K562 (cell line): ENCODE data around the gene ANO2. TPM values are rescaled to one million over a fixed set of nuclear protein-coding genes. Genes with fewer than 3 reads are reported as not detected.

Experiments used
- ATAC-seq: fragments of 200-7000 bp; cut with Tn5 transposase; 3 replicates; pipeline ENCODE4 v1.9.1; 2020; ENCODE audit warnings: moderate library complexity
- BruUV-seq: library from RNA; stranded (reverse); fragments of 400-500 nt; replicated peaks from 2 replicates; lab custom pipeline; 2021; lab: Mats Ljungman, UMichigan
- CTCF ChIA-PET: fragments of 300-600 bp; formaldehyde crosslinking; extraction: SDS; loops from one replicate; lab custom pipeline; 2021; ENCODE audit warnings: low intra/inter-chr PET ratio; lab: Yijun Ruan, JAX
- POLR2A ChIA-PET: fragments of 300-600, 350-650 bp; sonication (Branson Sonifier 250); formaldehyde crosslinking; extraction: SDS; loops from one replicate; lab custom pipeline; 2021; ENCODE audit warnings: antibody characterized with exemption, inconsistent platforms; lab: Yijun Ruan, JAX
- DNase-seq, 4 experiments: peaks; one replicate each; pipeline versions ENCODE4 v3.0.0 to v3.0.0-alpha.2; 2011 to 2018; ENCODE audit warnings: low spot score in 3 of 4, mixed read lengths in 3 of 4; ENCODE audit errors: extremely low read depth in 1 of 4
- FAIRE-seq: peaks from 2 replicates; lab custom pipeline; 2011; peaks lifted over from hg19 to GRCh38; lab: Jason Lieb, UNC
- H2AFZ ChIP-seq: 2 replicates; pipeline ENCODE4 v1.6.0; 2011; ENCODE audit warnings: low read depth, low read length, control low read depth, inconsistent platforms
- H3K27ac ChIP-seq: fragments of 200-600 bp; 3 replicates; pipeline ENCODE4 v1.8.0; 2011; ENCODE audit warnings: low read depth, mild to moderate bottlenecking, control low read depth, inconsistent platforms, low read length, moderate library complexity, mixed read lengths; ENCODE audit errors: extremely low read depth
- H3K27me3 ChIP-seq, 2 experiments: fragments of 300-600 bp in 1 of 2; 2 replicates in 1 of 2; 3 replicates in 1 of 2; pipeline versions ENCODE4 v1.6.0 to v1.8.0; 2011; ENCODE audit warnings: inconsistent platforms in 2 of 2, low read length in 2 of 2, mild to moderate bottlenecking in 1 of 2, mixed read lengths in 1 of 2, moderate library complexity in 1 of 2; ENCODE audit not compliant: control insufficient read depth in 2 of 2, insufficient read depth in 2 of 2
- H3K36me3 ChIP-seq: fragments of 300-600 bp; 3 replicates; pipeline ENCODE4 v1.8.0; 2011; ENCODE audit warnings: mild to moderate bottlenecking, low read length, inconsistent platforms; ENCODE audit not compliant: control insufficient read depth, insufficient read depth
- H3K4me1 ChIP-seq, 2 experiments: fragments of 200-600 bp in 1 of 2; replicated peaks in 1 of 2; 2 replicates in 1 of 2; 3 replicates in 1 of 2; pipeline versions ENCODE4 v1.5.1 to v1.8.0; 2011; ENCODE audit warnings: inconsistent platforms in 2 of 2, low read length in 2 of 2, mild to moderate bottlenecking in 1 of 2, mixed read lengths in 1 of 2, moderate library complexity in 1 of 2; ENCODE audit not compliant: control insufficient read depth in 2 of 2, insufficient read depth in 2 of 2
- H3K4me2 ChIP-seq: 2 replicates; pipeline ENCODE4 v1.6.1; 2011; ENCODE audit warnings: low read length, control low read depth, inconsistent platforms, mixed read lengths; ENCODE audit not compliant: insufficient read depth
- H3K4me3 ChIP-seq: fragments of 200-600 bp; sonication (generic), shearing (Covaris generic); 2 replicates; pipeline ENCODE4 v1.5.1; 2016; ENCODE audit warnings: control low read depth, inconsistent platforms
- H3K79me2 ChIP-seq: fragments of 200-600 bp; 3 replicates; pipeline ENCODE4 v1.8.0; 2011; ENCODE audit warnings: low read length, inconsistent platforms; ENCODE audit not compliant: control insufficient read depth, insufficient read depth
- H3K9ac ChIP-seq, 2 experiments: 2 replicates each; pipeline versions ENCODE4 v1.6.0 to v1.6.1; 2011; ENCODE audit warnings: low read depth in 2 of 2, low read length in 2 of 2, control low read depth in 1 of 2, inconsistent platforms in 1 of 2, mild to moderate bottlenecking in 1 of 2, mixed read lengths in 1 of 2; ENCODE audit not compliant: insufficient read depth in 1 of 2
- H3K9me1 ChIP-seq: one replicate; pipeline ENCODE4 v1.6.0; 2011; ENCODE audit warnings: inconsistent platforms, mild to moderate bottlenecking, low read length, moderate library complexity; ENCODE audit not compliant: control insufficient read depth, insufficient read depth
- H3K9me3 ChIP-seq: replicated peaks from 2 replicates; pipeline ENCODE4 v1.5.1; 2011; ENCODE audit warnings: low read depth, low read length, inconsistent platforms; ENCODE audit not compliant: control insufficient read depth, insufficient read depth
- H4K20me1 ChIP-seq: replicated peaks from 2 replicates; pipeline ENCODE4 v1.6.1; 2011; ENCODE audit warnings: low read length, inconsistent platforms, mixed read lengths; ENCODE audit not compliant: control insufficient read depth, insufficient read depth
- CBFA2T2 ChIP-seq: fragments of 450-650 bp; conservative IDR thresholded peaks from 2 replicates; pipeline ENCODE4 v1.6.1; 2017; ENCODE audit warnings: mild to moderate bottlenecking
- ETS1 ChIP-seq: conservative IDR thresholded peaks from 2 replicates; pipeline ENCODE4 v1.6.1; 2011; ENCODE audit warnings: low read depth, mild to moderate bottlenecking, low read length; ENCODE audit not compliant: control insufficient read depth
- GTF2B ChIP-seq: IDR thresholded peaks from 2 replicates; pipeline ENCODE4 v1.6.1; 2011; ENCODE audit not compliant: insufficient read length; ENCODE audit errors: extremely low read depth
- HDAC6 ChIP-seq: IDR thresholded peaks from 2 replicates; pipeline ENCODE4 v1.6.1; 2012; ENCODE audit warnings: low read depth, mild to moderate bottlenecking, control low read depth, inconsistent platforms, low read length, moderate library complexity
- HINFP ChIP-seq: fragments of 450-650 bp; conservative IDR thresholded peaks from 2 replicates; pipeline ENCODE4 v1.6.1; 2016; ENCODE audit warnings: missing genetic modification characterization, low read depth, mild to moderate bottlenecking, control low read depth, missing compliant biosample characterization
- HNRNPLL ChIP-seq: fragments of 200-400 bp; formaldehyde crosslinking; IDR thresholded peaks from 2 replicates; pipeline ENCODE4 v1.6.1; 2017; ENCODE audit warnings: low read length, low read depth, mild to moderate bottlenecking; ENCODE audit not compliant: poor library complexity, severe bottlenecking
- MCM2 ChIP-seq: fragments of 450-650 bp; IDR thresholded peaks from 2 replicates; pipeline ENCODE4 v1.6.1; 2017; ENCODE audit warnings: low read depth, mild to moderate bottlenecking
- ZBTB49 ChIP-seq: sonication (generic); formaldehyde crosslinking; IDR thresholded peaks from 2 replicates; pipeline ENCODE4 v1.8.0; 2022; ENCODE audit warnings: missing genetic modification reagents, mild to moderate bottlenecking, borderline replicate concordance
- ZBTB5 ChIP-seq: fragments of 450-650 bp; IDR thresholded peaks from 2 replicates; pipeline ENCODE4 v1.6.1; 2017; ENCODE audit warnings: antibody characterized with exemption
- ZBTB7A ChIP-seq: IDR thresholded peaks from 2 replicates; pipeline ENCODE4 v1.6.1; 2011; ENCODE audit warnings: low read depth, mild to moderate bottlenecking, low read length, moderate library complexity, borderline replicate concordance; ENCODE audit not compliant: control insufficient read depth
- ZNF444 ChIP-seq: fragments of 250-450 bp; sonication (Bioruptor Pico); IDR thresholded peaks from 2 replicates; pipeline ENCODE4 v1.4.0; 2020; ENCODE audit warnings: mild to moderate bottlenecking, moderate library complexity
- ZNF655 ChIP-seq: fragments of 250-450 bp; sonication (Bioruptor Pico); IDR thresholded peaks from 2 replicates; pipeline ENCODE4 v1.5.0; 2021
- WGBS: fragments of 100-300 bp; shearing (Covaris generic); methylation state at CpG from one replicate; pipeline ENCODE4 v1.1.6; 2016; ENCODE audit warnings: low coverage, mixed read lengths; ENCODE audit not compliant: insufficient coverage; ENCODE audit errors: missing lambda C conversion rate; 5-methylcytosine and 5-hydroxymethylcytosine counted together
- in situ Hi-C: fragments of 300-500 bp; cut with MboI; formaldehyde crosslinking; loops from 4 replicates; pipeline ENCODE4 v1.15.0; 2018; ENCODE audit warnings: inconsistent platforms, mixed read lengths
- intact Hi-C: fragments of 100-400 bp; cut with micrococcal nuclease; formaldehyde crosslinking; loops from 2 replicates; pipeline ENCODE4 v1.14.2; 2022
- polyA plus RNA-seq, 8 experiments: library from polyadenylated mRNA; depleted of rRNA in 4 of 8; stranded (reverse) in 5 of 8; unstranded in 3 of 8; fragments of >200 nt; fragmentation: Nextera tagmentation in 2 of 8; fragmentation: Illumina TruSeq in 1 of 8; extraction: Ambion mirVana in 2 of 8; extraction: Trizol in 1 of 8; gene quantifications; 2 replicates each; pipeline versions ENCODE4 v1.2.1 to v1.2.3, GENCODE V29; 2011 to 2014; ENCODE audit warnings: inconsistent platforms in 1 of 8, missing spikeins in 1 of 8
- total RNA-seq, 7 experiments: library from RNA; depleted of rRNA in 6 of 7; stranded (reverse); fragments of >200 nt in 6 of 7; fragmentation: Illumina TruSeq in 2 of 7; extraction: Trizol in 2 of 7; gene quantifications; 2 replicates each; pipeline versions ENCODE4 v1.2.1 to v1.2.3, GENCODE V29; 2011 to 2021; ENCODE audit warnings: low replicate concordance in 1 of 7

Gene ANO2
- total and polyA plus RNA-seq, 9 of the 15 experiments (the other 6 are each of a cell fraction or from before 2014, with no cell fraction given) = 0.64 TPM; not detected in 8

GRCh38 chr12:5588591-5588990, 356.5 kb downstream of the ANO2 start:
- WGBS = 5% methylated on average over 6 of the region's 6 CpGs
- Histone ChIP-seq H3K9ac (no peak overlapping the region), H3K36me3 (no peaks in the 10 kb centered on the region), H3K9me3 (no peaks in the 10 kb centered on the region), H3K4me1 (peaks cover 0 to 2% of the 10 kb centered on the region in 2 experiments; a peak in 2 of 5 replicates), H3K4me2 (no peak overlapping the region), H4K20me1 (no peaks in the 10 kb centered on the region), H3K9me1 (no peaks in the 10 kb centered on the region), H3K4me3 (no peak overlapping the region), H3K27me3 (peaks cover 3 to 20% of the 10 kb centered on the region in 2 experiments; a peak in 1 of 5 replicates), H3K27ac (no peak overlapping the region), H2AFZ (no peak overlapping the region), H3K79me2 (no peaks in the 10 kb centered on the region)
- no peak for DNase-seq
- ATAC-seq = no peak
- in situ Hi-C loops (no loop called here), intact Hi-C loops (no loop called here)
- no peak for FAIRE-seq
- TF ChIP-seq ZBTB5 (no peak), ZBTB7A (no peak), ETS1 (no peak), HINFP (tag) (no peak), HNRNPLL (no peak), CBFA2T2 (no peak), GTF2B (no peak), ZBTB49 (CRISPR knock-in tag) (no peak), MCM2 (no peak), ZNF655 (no peak), ZNF444 (CRISPR knock-in tag) (no peak), HDAC6 (no peak)
- POLR2A ChIA-PET = interaction anchor here (0.6 kb wide), 1 partner anchor 319 kb away, joined by 3 read pairs; no protein-coding TSS in a partner anchor
- CTCF ChIA-PET = no interaction called here
- no TSS peak for BruUV-seq
